Body of pancreas (tissue), 4 donors: ENCODE measurements around the gene RIMKLB.

Source experiments
- POLR2A ChIP-seq, 3 donors: fragments of 450-650 bp; IDR thresholded peaks; one replicate each; pipeline ENCODE4 v1.6.1; 2016; ENCODE audit warnings: antibody characterized with exemption in 3 of 3, mild to moderate bottlenecking in 2 of 3
- TF ChIP-seq, protein P1 (sequence below), 7 experiments: fragments of 450-650 bp in 4 of 7; fragments of 200-600 bp in 3 of 7; sonication (generic) in 3 of 7; IDR thresholded peaks; one replicate each; pipeline ENCODE4 v1.5.1; 2016 to 2019; ENCODE audit warnings: antibody characterized with exemption in 7 of 7

DNA sequence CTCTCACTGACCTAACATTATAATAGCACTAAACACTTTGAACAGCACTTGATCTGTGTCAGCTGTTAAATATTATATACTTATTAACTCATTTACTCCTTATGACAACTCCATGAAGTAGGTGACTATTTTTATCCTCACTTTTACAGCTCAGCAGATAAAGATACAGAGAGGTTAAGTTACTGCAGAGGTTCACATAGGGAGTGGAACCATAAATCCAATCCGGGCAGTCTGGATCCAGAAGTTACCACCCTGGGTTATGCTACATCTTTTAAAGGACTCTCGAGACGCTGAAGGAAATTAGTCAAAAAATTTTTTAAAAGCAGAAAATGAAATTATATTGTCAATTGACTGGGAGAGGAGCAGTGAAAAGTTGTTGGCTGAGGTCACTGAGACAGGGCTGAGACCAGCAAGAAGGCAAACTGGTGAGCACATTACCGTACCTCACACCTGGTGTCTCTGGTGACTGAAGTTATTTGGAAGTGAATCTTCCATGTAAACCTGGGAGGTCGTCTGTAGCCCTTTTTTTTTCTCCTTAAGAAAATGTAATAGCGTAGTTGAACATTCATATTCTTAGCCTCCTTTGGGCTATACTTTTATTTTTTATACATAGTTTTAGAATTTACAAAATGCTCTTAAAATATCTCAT is 1.2 kb upstream of the RIMKLB start:
- TF ChIP-seq, protein P1, sequence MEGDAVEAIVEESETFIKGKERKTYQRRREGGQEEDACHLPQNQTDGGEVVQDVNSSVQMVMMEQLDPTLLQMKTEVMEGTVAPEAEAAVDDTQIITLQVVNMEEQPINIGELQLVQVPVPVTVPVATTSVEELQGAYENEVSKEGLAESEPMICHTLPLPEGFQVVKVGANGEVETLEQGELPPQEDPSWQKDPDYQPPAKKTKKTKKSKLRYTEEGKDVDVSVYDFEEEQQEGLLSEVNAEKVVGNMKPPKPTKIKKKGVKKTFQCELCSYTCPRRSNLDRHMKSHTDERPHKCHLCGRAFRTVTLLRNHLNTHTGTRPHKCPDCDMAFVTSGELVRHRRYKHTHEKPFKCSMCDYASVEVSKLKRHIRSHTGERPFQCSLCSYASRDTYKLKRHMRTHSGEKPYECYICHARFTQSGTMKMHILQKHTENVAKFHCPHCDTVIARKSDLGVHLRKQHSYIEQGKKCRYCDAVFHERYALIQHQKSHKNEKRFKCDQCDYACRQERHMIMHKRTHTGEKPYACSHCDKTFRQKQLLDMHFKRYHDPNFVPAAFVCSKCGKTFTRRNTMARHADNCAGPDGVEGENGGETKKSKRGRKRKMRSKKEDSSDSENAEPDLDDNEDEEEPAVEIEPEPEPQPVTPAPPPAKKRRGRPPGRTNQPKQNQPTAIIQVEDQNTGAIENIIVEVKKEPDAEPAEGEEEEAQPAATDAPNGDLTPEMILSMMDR (IDR thresholded peaks at IDR 0.05), result no peak
- TF ChIP-seq POLR2A (IDR thresholded peaks at IDR 0.05), result no peak
